ENCODE data around the gene WNT5A. TPM values are rescaled to one million over a fixed set of nuclear protein-coding genes. Genes with fewer than 3 reads are reported as not detected.

WNT5A gene
- total RNA-seq, 1 donor from 2014 or later: 0.05 TPM

DNA sequence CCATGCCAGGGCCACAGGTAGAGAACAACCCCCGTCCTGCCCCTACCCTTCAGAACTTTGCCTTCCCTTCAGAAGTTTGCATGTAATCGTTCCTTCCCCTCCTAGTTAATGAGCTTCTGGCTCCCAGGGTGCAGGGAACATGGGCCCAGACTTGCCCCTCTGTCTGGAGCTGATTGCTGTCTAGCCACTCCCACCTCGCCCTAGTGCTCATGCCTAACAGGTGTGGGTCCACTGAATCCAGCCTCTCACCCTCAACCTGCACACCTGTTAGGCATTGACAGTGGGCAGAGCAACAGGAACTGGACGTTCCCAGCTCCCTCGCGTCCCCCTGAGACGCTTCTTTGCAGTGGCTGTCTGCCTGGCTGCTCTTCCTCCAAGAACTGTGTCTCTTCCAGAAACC lies 40.3 kb downstream of the WNT5A start:
- H3K27ac Mint-ChIP-seq: no peak overlapping the region
- no peaks in the 10 kb centered on the region for H3K4me1 Mint-ChIP-seq (ENCODE audit: low read depth)
- H3K36me3 Mint-ChIP-seq (ENCODE audit: low read depth): no peaks in the 10 kb centered on the region
- H3K27me3 Mint-ChIP-seq (ENCODE audit: low read depth): no peaks in the 10 kb centered on the region
- H3K9me3 Mint-ChIP-seq: no peaks in the 10 kb centered on the region
- intact Hi-C loops (cut with micrococcal nuclease): no loop called here
- no peak for DNase-seq (ENCODE audit: low spot score)
- no peak overlapping the region for H3K4me3 Mint-ChIP-seq (ENCODE audit: low read depth)

DNA sequence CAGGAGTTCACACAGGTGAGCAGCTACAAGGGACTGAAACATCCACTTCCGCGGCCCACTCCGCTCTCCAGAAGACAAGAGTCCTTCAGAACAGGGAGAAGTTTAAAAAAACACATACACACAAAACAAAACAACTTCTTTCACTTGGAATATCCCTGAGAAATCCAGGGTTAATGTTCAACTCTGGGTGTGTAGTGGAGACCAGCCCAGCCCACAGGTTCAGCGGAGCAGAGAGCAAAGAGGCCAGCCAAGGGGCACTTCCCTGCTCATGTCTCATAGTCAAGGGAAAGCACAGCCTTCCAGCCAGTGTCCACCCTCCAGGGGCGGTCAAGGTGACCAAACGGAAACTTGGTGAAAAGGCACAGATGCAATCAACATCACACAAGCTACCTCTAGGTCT lies 41.6 kb downstream of the WNT5A start:
- intact Hi-C loops (cut with micrococcal nuclease): no loop called here
- no peaks in the 10 kb centered on the region for H3K4me1 Mint-ChIP-seq (ENCODE audit: low read depth)

DNA sequence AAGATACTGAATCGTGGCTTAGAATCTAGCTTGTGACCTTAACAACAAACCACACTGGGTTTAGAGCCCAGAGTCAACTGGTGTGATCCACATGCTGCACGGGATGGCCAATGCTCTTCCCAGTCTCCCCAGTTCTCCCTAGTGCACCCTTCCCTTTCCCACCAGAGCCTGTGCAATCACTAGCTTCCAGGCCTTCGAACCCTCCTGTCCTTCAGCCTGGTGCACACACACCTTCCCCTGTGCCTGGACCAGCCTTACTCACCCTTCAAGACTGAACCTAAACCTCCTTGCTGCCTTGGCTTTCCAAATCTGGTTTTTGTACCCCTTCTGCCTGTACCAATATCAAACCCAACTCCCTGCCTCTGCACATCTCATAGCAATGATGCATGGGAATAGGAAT lies 43.8 kb downstream of the WNT5A start:
- DNase-seq (ENCODE audit: low spot score): no peak
- intact Hi-C loops (cut with micrococcal nuclease): no loop called here
- no peaks in the 10 kb centered on the region for H3K9me3 Mint-ChIP-seq
- no peaks in the 10 kb centered on the region for H3K27me3 Mint-ChIP-seq (ENCODE audit: low read depth)
- H3K36me3 Mint-ChIP-seq (ENCODE audit: low read depth): no peaks in the 10 kb centered on the region
- H3K4me3 Mint-ChIP-seq (ENCODE audit: low read depth): no peak overlapping the region
- H3K27ac Mint-ChIP-seq: no peak overlapping the region
- H3K4me1 Mint-ChIP-seq (ENCODE audit: low read depth): no peaks in the 10 kb centered on the region

More for the DNA sequence above, 41.6 kb downstream of the WNT5A start:
- Mint-ChIP-seq H3K9me3 (no peaks in the 10 kb centered on the region), H3K36me3 (ENCODE audit: low read depth) (no peaks in the 10 kb centered on the region), H3K4me3 (ENCODE audit: low read depth) (no peak overlapping the region), H3K27me3 (ENCODE audit: low read depth) (no peaks in the 10 kb centered on the region), H3K27ac (no peak overlapping the region)
- DNase-seq (ENCODE audit: low spot score): no peak

DNA sequence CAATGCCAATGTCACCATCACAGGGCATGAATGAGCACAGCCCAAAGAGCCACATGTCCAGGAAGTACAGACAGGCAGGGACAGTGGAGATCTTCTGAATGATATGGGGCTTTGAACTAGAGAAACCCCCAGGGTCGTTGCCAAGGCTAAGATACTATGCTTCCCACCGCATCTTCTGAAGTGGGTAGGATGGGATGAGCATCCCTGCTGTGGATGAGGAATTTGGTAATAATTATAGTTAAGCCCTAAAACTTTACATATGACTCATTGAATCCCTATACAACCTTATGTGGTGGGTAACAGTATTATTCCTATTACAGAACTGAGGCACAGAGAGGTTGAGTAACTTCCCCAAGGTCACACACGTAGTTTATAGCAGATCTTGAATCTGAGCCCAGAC lies 44.2 kb downstream of the WNT5A start:
- intact Hi-C loops (cut with micrococcal nuclease): no loop called here
- no peaks in the 10 kb centered on the region for H3K4me1 Mint-ChIP-seq (ENCODE audit: low read depth)
- no peaks in the 10 kb centered on the region for H3K36me3 Mint-ChIP-seq (ENCODE audit: low read depth)
- no peak overlapping the region for H3K4me3 Mint-ChIP-seq (ENCODE audit: low read depth)
- no peak for DNase-seq (ENCODE audit: low spot score)
- H3K27ac Mint-ChIP-seq: no peak overlapping the region
- no peaks in the 10 kb centered on the region for H3K9me3 Mint-ChIP-seq
- H3K27me3 Mint-ChIP-seq (ENCODE audit: low read depth): no peaks in the 10 kb centered on the region

DNA sequence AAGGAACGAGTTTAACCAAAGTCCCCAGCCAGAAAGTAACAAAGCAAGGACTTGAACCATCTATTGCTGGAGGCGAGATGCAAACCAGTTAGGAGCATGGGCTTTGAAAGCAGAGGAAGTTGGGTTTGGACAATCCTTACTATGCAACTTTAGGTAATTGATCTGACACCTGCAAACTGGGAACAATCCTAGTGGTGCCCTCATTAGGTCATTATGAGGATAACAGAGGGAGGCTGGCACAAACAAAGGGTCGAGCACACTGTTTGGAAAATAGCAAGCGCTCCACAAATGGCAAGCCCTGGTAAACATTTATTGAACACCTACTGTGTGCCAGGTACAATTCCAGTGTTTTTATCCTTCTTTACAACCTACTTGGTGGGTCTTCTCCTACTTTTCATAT lies 45.6 kb downstream of the WNT5A start:
- intact Hi-C loops (cut with micrococcal nuclease): no loop called here
- no peaks in the 10 kb centered on the region for H3K36me3 Mint-ChIP-seq (ENCODE audit: low read depth)
- H3K4me1 Mint-ChIP-seq (ENCODE audit: low read depth): no peaks in the 10 kb centered on the region
- DNase-seq (ENCODE audit: low spot score): no peak
- no peaks in the 10 kb centered on the region for H3K27me3 Mint-ChIP-seq (ENCODE audit: low read depth)
- H3K27ac Mint-ChIP-seq: no peak overlapping the region
- H3K9me3 Mint-ChIP-seq: no peaks in the 10 kb centered on the region
- H3K4me3 Mint-ChIP-seq (ENCODE audit: low read depth): no peak overlapping the region

DNA sequence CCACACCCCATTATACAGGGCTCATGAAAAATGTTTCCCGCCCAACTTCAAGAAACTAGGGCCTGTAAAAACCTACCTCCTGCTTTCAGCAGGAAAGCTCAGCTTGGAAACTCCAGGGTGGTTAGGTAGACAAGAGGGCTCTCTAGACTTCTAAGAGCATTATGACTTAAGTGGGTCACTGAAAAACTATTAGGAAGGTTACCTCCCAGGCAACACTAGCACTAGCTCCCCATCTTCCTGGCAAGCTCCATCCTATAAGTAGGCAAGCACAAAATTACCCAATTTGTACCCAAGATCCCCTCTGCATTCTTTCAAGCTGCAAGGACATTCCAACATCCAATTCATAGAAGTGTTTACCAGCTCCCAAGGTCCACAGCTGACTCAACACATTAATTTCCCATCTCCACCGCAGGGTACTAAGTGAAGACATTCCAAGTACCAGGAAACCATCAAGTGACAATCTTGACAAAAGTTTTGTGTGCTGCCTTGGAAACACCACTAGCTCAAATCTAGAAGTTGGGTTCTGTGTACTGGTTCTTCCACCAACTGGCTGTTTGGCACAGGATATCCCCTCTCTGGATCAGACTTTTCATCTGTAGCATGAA lies 46.9 kb downstream of the WNT5A start:
- intact Hi-C loops (cut with micrococcal nuclease): no loop called here
- Mint-ChIP-seq H3K4me1 (ENCODE audit: low read depth) (no peaks in the 10 kb centered on the region), H3K9me3 (no peaks in the 10 kb centered on the region), H3K36me3 (ENCODE audit: low read depth) (no peaks in the 10 kb centered on the region), H3K27ac (no peak overlapping the region), H3K27me3 (ENCODE audit: low read depth) (no peaks in the 10 kb centered on the region), H3K4me3 (ENCODE audit: low read depth) (no peak overlapping the region)
- DNase-seq (ENCODE audit: low spot score): no peak

DNA sequence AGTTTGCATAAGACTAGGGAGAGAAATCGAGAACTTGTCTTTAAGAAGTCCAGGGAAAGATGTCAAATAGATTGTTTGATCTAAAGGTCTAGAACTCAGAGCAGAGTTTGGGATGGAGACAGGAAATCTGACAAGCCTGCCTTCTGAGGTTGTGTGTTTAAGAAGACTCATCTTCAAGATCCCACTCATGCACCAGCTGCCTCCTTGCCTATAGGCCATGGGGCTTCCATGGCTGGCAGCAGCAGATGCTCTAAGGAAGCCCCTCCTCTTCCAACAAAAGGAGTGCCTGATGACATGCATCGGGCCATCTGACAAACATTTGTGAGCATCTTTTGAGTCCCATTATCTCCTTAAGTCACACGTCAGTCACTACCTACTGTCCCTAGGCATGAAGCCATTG lies 47.4 kb downstream of the WNT5A start:
- Mint-ChIP-seq H3K27ac (no peak overlapping the region), H3K4me3 (ENCODE audit: low read depth) (no peak overlapping the region), H3K27me3 (ENCODE audit: low read depth) (no peaks in the 10 kb centered on the region), H3K36me3 (ENCODE audit: low read depth) (no peaks in the 10 kb centered on the region), H3K9me3 (no peaks in the 10 kb centered on the region), H3K4me1 (ENCODE audit: low read depth) (no peaks in the 10 kb centered on the region)
- no peak for DNase-seq (ENCODE audit: low spot score)
- intact Hi-C loops (cut with micrococcal nuclease): no loop called here

DNA sequence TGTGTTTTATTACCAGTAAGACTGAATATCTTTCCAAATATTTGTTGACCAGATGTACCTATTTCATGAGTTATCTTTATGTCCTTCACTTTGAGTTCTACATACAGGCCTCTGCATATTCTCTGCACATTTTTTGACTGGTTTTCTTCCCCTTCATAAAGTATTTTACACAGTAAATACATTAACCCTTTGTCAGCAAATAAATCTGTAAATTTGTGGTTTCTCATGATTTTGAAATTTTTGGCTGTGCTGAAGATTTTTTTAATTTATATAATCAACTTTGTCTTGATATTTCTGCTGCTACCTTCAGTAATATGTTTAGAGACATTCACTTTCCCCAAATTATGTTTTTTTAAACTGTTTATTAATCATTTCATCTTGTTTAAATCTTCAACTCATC lies 50.5 kb downstream of the WNT5A start:
- intact Hi-C loops (cut with micrococcal nuclease): no loop called here
- H3K4me3 Mint-ChIP-seq (ENCODE audit: low read depth): no peak overlapping the region
- H3K9me3 Mint-ChIP-seq: no peaks in the 10 kb centered on the region
- H3K27ac Mint-ChIP-seq: no peak overlapping the region
- H3K27me3 Mint-ChIP-seq (ENCODE audit: low read depth): no peaks in the 10 kb centered on the region
- DNase-seq (ENCODE audit: low spot score): no peak
- H3K36me3 Mint-ChIP-seq (ENCODE audit: low read depth): no peaks in the 10 kb centered on the region
- no peaks in the 10 kb centered on the region for H3K4me1 Mint-ChIP-seq (ENCODE audit: low read depth)

DNA sequence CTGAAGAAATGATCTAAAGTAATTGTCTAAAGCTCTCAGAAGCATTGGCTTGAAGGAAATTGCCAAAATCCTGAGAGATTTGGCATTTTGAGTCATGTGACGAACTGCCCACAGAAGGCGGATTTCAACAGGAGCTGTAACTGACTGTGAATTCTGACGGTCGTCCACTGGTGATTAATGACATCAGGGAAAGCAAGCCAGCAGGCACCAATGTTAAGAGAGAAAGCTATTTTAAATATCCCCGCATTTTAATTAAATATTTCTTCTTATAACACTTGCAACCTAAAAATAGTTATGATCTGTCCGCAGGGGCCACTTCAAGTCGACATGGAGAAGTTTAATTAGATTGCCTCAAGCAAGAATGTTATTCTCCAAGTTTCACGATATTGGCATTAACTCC lies 51.6 kb downstream of the WNT5A start:
- DNase-seq (ENCODE audit: low spot score): no peak
- H3K4me1 Mint-ChIP-seq (ENCODE audit: low read depth): no peaks in the 10 kb centered on the region
- intact Hi-C loops (cut with micrococcal nuclease): no loop called here
- H3K4me3 Mint-ChIP-seq (ENCODE audit: low read depth): no peak overlapping the region
- no peak overlapping the region for H3K27ac Mint-ChIP-seq
- no peaks in the 10 kb centered on the region for H3K36me3 Mint-ChIP-seq (ENCODE audit: low read depth)
- H3K9me3 Mint-ChIP-seq: no peaks in the 10 kb centered on the region
- H3K27me3 Mint-ChIP-seq (ENCODE audit: low read depth): no peaks in the 10 kb centered on the region

DNA sequence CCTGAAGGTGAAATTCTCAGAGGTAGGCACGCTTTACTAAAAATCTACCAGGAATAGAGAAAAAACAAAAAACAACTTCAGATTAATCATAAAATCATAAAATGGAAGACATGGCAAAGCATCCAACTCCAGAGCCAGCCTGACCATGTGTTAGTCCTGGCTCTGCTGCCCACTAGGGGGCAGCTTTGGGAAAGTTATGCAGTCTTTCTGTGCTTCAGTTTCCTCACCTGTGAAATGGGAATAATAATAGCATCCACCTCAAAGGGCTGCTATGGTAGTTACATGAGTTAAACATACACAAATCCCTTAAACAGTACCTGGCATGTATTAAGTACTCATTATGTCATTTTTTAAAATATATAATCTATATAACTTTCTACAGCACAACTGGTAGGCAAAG lies 52.3 kb downstream of the WNT5A start:
- H3K27me3 Mint-ChIP-seq (ENCODE audit: low read depth): no peaks in the 10 kb centered on the region
- no peaks in the 10 kb centered on the region for H3K4me1 Mint-ChIP-seq (ENCODE audit: low read depth)
- no peaks in the 10 kb centered on the region for H3K9me3 Mint-ChIP-seq
- H3K4me3 Mint-ChIP-seq (ENCODE audit: low read depth): no peak overlapping the region
- H3K27ac Mint-ChIP-seq: no peak overlapping the region
- DNase-seq (ENCODE audit: low spot score): no peak
- H3K36me3 Mint-ChIP-seq (ENCODE audit: low read depth): no peaks in the 10 kb centered on the region
- intact Hi-C loops (cut with micrococcal nuclease): no loop called here

DNA sequence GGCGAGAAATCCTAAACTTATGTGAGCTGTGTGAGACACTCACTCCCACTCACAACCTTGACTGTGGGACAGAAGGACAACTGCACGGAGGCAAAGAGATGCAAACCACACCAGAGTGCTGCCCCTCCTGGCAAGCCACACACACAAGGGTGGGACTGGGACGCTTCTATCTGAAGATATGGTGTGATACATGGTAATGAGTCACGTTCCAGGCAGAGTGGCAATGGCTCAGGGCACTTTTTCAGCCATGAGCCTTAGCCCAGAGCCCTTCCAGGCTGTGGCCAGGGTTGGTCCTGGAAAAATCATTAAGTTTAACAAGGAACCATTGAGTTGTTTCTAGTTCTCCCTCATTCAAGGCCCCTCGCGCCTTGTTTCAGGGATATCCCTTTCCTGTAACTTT lies 56.1 kb downstream of the WNT5A start:
- H3K9me3 Mint-ChIP-seq: no peaks in the 10 kb centered on the region
- H3K27me3 Mint-ChIP-seq (ENCODE audit: low read depth): no peaks in the 10 kb centered on the region
- no peak overlapping the region for H3K27ac Mint-ChIP-seq
- H3K4me1 Mint-ChIP-seq (ENCODE audit: low read depth): no peaks in the 10 kb centered on the region
- intact Hi-C loops (cut with micrococcal nuclease): no loop called here
- no peaks in the 10 kb centered on the region for H3K36me3 Mint-ChIP-seq (ENCODE audit: low read depth)
- H3K4me3 Mint-ChIP-seq (ENCODE audit: low read depth): no peak overlapping the region
- no peak for DNase-seq (ENCODE audit: low spot score)

DNA sequence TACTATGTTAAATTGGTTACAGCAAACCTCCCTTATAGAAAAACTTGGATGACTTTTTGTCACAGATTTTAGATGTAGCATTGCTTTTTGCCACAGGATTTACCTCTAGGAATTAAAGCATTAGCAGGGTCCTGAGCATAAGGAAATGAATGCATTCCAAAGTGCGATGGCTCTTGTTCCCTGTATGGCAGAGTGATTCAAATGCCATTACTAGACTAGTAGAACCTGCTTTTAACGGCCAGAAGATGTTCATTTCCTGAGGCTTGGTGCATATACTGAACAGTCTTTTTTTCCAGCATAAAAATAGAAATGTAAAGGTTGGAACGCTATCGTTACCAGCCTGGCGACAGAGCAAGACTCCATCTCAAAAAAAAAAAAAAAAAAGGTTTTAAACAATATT lies 59.4 kb downstream of the WNT5A start:
- Mint-ChIP-seq H3K9me3 (no peaks in the 10 kb centered on the region), H3K27ac (no peak overlapping the region), H3K36me3 (ENCODE audit: low read depth) (no peaks in the 10 kb centered on the region), H3K27me3 (ENCODE audit: low read depth) (no peaks in the 10 kb centered on the region), H3K4me3 (ENCODE audit: low read depth) (no peak overlapping the region), H3K4me1 (ENCODE audit: low read depth) (no peaks in the 10 kb centered on the region)
- intact Hi-C loops (cut with micrococcal nuclease): no loop called here
- DNase-seq (ENCODE audit: low spot score): no peak

DNA sequence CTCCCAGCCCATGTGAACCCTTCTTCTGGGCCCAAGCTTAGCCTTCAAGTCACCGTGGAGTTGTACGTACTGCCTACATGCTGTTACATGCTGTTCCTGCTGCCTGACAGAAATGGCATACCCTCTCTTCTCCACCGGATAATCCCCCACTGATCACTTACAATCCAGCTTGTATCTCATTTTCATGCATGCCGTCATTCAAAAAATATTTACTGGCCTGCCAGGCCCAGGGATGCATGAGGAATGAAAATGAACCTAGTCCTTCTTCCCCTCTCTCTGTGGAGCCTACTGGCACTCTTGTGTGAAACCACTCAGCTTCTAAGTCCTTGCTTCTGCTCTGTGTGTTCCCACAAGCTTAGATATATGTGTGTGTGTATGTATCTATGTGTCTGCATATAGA lies 60.6 kb downstream of the WNT5A start:
- Mint-ChIP-seq H3K27ac (no peak overlapping the region), H3K4me1 (ENCODE audit: low read depth) (no peaks in the 10 kb centered on the region), H3K27me3 (ENCODE audit: low read depth) (no peaks in the 10 kb centered on the region), H3K4me3 (ENCODE audit: low read depth) (no peak overlapping the region), H3K9me3 (no peaks in the 10 kb centered on the region), H3K36me3 (ENCODE audit: low read depth) (no peaks in the 10 kb centered on the region)
- no peak for DNase-seq (ENCODE audit: low spot score)
- intact Hi-C loops (cut with micrococcal nuclease): no loop called here

DNA sequence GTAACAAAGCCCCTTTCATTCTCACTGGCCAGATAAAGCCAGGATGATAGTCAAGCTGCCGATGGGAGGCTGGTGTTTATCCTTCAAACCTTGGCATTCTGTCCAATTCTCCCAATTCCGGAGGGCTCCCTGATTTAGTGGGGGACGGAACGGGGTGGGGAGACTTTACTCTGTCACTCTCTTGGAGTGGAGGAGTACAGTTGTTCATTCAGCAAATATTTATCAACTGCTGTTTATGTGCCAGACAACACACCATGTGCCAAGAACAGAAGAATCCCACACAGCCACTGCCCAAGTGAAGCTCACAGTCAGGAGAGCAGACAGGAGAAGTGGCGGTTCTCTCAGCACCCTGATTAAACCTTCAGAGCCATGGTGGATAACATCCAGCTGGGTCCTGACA lies 63.3 kb downstream of the WNT5A start:
- Mint-ChIP-seq H3K27me3 (ENCODE audit: low read depth) (no peaks in the 10 kb centered on the region), H3K4me3 (ENCODE audit: low read depth) (no peak overlapping the region), H3K27ac (no peak overlapping the region), H3K9me3 (no peaks in the 10 kb centered on the region), H3K36me3 (ENCODE audit: low read depth) (no peaks in the 10 kb centered on the region), H3K4me1 (ENCODE audit: low read depth) (no peaks in the 10 kb centered on the region)
- DNase-seq (ENCODE audit: low spot score): no peak
- intact Hi-C loops (cut with micrococcal nuclease): no loop called here

Measured in activated T-helper 2 cell treated with anti-CD3 and anti-CD28 coated beads, Interferon-gamma antibody, Interleukin-2, Interleukin-4, amounts not matched to agents 10 μg/mL and 5 μg/mL and 100 μg/mL, durations not matched to agents 14 hours and 24 hours and 36 hours (primary cell).